WERI-Rb-1 (cell line): ENCODE measurements around the gene IGFBP7.

Source experiments
- DNase-seq: peaks from one replicate; pipeline ENCODE4 v3.0.0-alpha.2; 2020
- H3K27ac ChIP-seq: fragments of 250-450 bp; sonication (Bioruptor Pico); 2 replicates; pipeline ENCODE4 v1.5.1; 2020; ENCODE audit warnings: mild to moderate bottlenecking, moderate library complexity
- H3K27me3 ChIP-seq: fragments of 250-450 bp; sonication (Bioruptor Pico); 2 replicates; pipeline ENCODE4 v1.5.1; 2021; ENCODE audit warnings: mild to moderate bottlenecking, low read depth, moderate library complexity; ENCODE audit not compliant: insufficient read depth, severe bottlenecking
- H3K36me3 ChIP-seq: fragments of 250-450 bp; sonication (Bioruptor Pico); 2 replicates; pipeline ENCODE4 v1.5.1; 2020; ENCODE audit warnings: mild to moderate bottlenecking, moderate library complexity
- H3K4me3 ChIP-seq: 2 replicates; pipeline ENCODE4 v1.5.1; 2011; ENCODE audit warnings: low read depth, mild to moderate bottlenecking, control low read depth, low read length
- H3K9me3 ChIP-seq: fragments of 250-450 bp; sonication (Bioruptor Pico); 2 replicates; pipeline ENCODE4 v1.5.1; 2021; ENCODE audit warnings: mild to moderate bottlenecking, moderate library complexity; ENCODE audit not compliant: severe bottlenecking
- CTCF ChIP-seq: IDR thresholded peaks from 2 replicates; pipeline ENCODE4 v1.5.1; 2011; ENCODE audit warnings: low read depth, mild to moderate bottlenecking, control low read depth, inconsistent platforms, low read length

IGFBP7 gene

GRCh38 chr4:57093845-57094831 lies 16.0 kb downstream of the IGFBP7 start:
- TF ChIP-seq CTCF, result no peak

GRCh38 chr4:57091657-57092162 lies 18.5 kb downstream of the IGFBP7 start:
- Histone ChIP-seq H3K27me3 (no peaks in the 10 kb centered on the region), H3K9me3 (no peaks in the 10 kb centered on the region), H3K27ac (no peak overlapping the region), H3K36me3 (no peaks in the 10 kb centered on the region), H3K4me3 (no peak overlapping the region)
- DNase-seq, result no peak
- no peak for TF ChIP-seq CTCF

More at GRCh38 chr4:57093845-57094831, 16.0 kb downstream of the IGFBP7 start:
- no peak for DNase-seq
- H3K9me3 ChIP-seq, result no peaks in the 10 kb centered on the region
- no peak overlapping the region for H3K27ac ChIP-seq
- no peaks in the 10 kb centered on the region for H3K36me3 ChIP-seq
- no peak overlapping the region for H3K4me3 ChIP-seq
- H3K27me3 ChIP-seq, result no peaks in the 10 kb centered on the region

GRCh38 chr4:57090079-57090478 lies 20.1 kb downstream of the IGFBP7 start:
- TF ChIP-seq CTCF, result no peak
- H3K36me3 ChIP-seq, result no peaks in the 10 kb centered on the region
- no peak overlapping the region for H3K27ac ChIP-seq
- no peaks in the 10 kb centered on the region for H3K27me3 ChIP-seq
- DNase-seq, result no peak
- no peaks in the 10 kb centered on the region for H3K9me3 ChIP-seq
- no peak overlapping the region for H3K4me3 ChIP-seq

- no peak for DNase-seq
- no peaks in the 10 kb centered on the region for H3K9me3 ChIP-seq
- no peaks in the 10 kb centered on the region for H3K27me3 ChIP-seq
- H3K36me3 ChIP-seq, result no peaks in the 10 kb centered on the region
- no peak overlapping the region for H3K4me3 ChIP-seq
- no peak for TF ChIP-seq CTCF
- H3K27ac ChIP-seq, result no peak overlapping the region
Measured at GRCh38 chr4:57089549-57089948, 20.6 kb downstream of the IGFBP7 start.

GRCh38 chr4:57086031-57086723 lies 24.0 kb downstream of the IGFBP7 start:
- Histone ChIP-seq H3K36me3 (no peaks in the 10 kb centered on the region), H3K9me3 (no peaks in the 10 kb centered on the region), H3K27ac (no peak overlapping the region), H3K27me3 (no peaks in the 10 kb centered on the region), H3K4me3 (no peak overlapping the region)
- DNase-seq, result no peak
- TF ChIP-seq CTCF, result no peak
